ENCODE data around the gene GNAZ.

The GNAZ gene

DNA sequence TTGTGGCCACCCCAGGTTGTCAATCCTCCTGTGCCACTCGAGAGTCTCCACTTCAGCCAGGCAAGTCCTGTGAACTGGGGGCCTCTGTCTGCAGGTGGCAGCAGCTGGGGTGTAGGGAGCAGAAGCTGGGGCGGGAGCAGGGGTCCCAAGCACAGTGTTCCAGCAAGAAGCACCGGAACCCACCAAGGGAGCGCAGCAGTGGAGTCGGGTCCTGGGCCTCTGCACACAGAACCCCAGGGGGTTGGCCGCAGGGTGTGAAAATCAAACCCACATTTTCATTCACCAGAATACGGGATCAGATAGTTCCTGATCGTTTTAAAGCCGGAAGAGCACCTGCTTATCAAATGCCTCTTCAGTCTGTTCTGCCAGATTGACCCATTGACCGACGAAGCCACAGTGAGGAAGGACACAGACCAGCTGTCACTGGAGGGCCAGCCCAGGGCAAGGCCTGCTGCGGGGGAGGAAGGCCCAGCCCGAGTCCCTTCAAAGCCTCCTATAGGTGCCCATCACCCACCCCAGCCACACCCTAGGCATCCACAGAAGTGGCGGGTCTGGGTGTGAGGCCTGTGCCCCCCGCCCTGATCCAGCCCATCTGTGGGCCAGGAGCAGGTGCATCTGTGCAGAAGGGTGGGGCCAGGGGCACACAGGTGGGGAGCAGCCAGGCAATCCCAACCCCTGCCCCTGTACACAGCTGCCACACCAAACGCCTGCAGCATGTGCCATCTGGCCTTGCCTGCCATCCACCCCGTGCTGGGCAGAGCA lies 37.3 kb downstream of the GNAZ start:
- no peaks in the 10 kb centered on the region for H3K27me3 ChIP-seq (ENCODE audit: low read depth, low read length)
- no peaks in the 10 kb centered on the region for H3K4me1 ChIP-seq (ENCODE audit: control insufficient read depth in 1 of 2, insufficient read depth in 2 of 2, low read length in 2 of 2)
- H3K4me3 ChIP-seq (ENCODE audit: low read depth in 1 of 2, low read length in 2 of 2) = no peak overlapping the region
- no peaks in the 10 kb centered on the region for H3K36me3 ChIP-seq (ENCODE audit: control insufficient read depth in 1 of 2, insufficient read depth in 2 of 2, low read length in 2 of 2)
- H3K27ac ChIP-seq (ENCODE audit: low read length) = no peak overlapping the region
- no peaks in the 10 kb centered on the region for H3K9me3 ChIP-seq (ENCODE audit: control insufficient read depth in 1 of 2, low read length in 2 of 2)

DNA sequence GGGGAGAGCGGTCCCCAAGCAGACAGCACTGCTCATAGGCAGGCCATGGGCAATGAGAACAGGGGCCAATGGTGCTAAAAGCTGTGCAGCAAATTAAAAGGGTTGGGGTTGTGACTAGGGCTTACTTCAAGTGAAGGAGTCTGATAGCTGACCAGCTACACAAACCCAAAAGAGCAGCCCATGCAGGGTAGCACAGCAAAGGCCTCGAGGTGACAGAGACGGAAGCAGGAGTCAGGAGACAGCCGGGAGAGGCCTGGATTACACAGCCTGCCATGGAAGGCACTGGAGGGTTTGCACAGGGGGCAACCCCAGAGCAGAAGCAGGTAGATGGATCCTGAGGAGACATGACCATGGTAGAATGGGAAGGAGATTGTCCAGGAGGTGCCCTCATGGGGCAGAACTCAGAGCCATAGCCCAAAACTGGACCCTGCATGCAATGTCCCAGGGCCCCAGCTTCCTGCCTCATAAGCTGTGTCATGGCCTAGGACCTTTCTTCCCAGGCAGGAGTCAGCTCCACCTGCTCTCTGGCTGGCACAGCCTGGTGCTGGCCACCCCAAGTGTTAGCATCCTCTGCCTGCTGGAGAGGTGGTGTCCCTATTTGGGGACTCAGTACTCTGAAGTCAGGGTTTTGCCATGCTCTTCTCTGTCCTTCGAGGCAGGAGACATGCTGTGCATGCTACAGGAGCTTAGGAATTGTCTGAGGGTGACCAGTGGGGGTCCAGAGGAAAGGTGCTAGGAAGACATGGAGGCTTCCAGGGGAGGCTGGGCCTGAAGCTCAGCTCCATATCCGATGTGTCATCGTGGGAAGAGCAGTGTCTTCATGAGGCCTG lies 38.1 kb downstream of the GNAZ start:
- H3K36me3 ChIP-seq (ENCODE audit: control insufficient read depth in 1 of 2, insufficient read depth in 2 of 2, low read length in 2 of 2) = no peaks in the 10 kb centered on the region
- no peak overlapping the region for H3K4me3 ChIP-seq (ENCODE audit: low read depth in 1 of 2, low read length in 2 of 2)
- no peaks in the 10 kb centered on the region for H3K27me3 ChIP-seq (ENCODE audit: low read depth, low read length)
- H3K27ac ChIP-seq (ENCODE audit: low read length) = no peak overlapping the region
- peaks cover 0 to 8% of the 10 kb centered on the region in 2 donors for H3K4me1 ChIP-seq (ENCODE audit: control insufficient read depth in 1 of 2, insufficient read depth in 2 of 2, low read length in 2 of 2)
- H3K9me3 ChIP-seq (ENCODE audit: control insufficient read depth in 1 of 2, low read length in 2 of 2) = no peaks in the 10 kb centered on the region

DNA sequence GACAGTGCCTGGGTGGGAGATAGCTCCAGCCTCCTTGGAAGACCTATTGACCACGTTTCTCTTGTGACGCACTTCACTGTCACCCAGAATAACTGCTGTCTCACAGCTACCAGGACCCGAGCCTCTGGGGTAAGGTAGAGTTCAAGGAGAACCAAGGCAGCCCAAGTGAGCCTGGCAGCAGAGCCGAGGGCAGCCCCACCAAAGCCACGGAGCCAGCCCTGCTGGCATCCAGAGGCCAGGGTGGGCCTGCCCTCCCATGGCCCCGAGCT lies 38.7 kb downstream of the GNAZ start:
- Histone ChIP-seq H3K36me3 (ENCODE audit: control insufficient read depth in 1 of 2, insufficient read depth in 2 of 2, low read length in 2 of 2) (no peaks in the 10 kb centered on the region), H3K9me3 (ENCODE audit: control insufficient read depth in 1 of 2, low read length in 2 of 2) (no peaks in the 10 kb centered on the region), H3K4me3 (ENCODE audit: low read depth in 1 of 2, low read length in 2 of 2) (no peak overlapping the region), H3K4me1 (ENCODE audit: control insufficient read depth in 1 of 2, insufficient read depth in 2 of 2, low read length in 2 of 2) (peaks cover 0 to 12% of the 10 kb centered on the region in 2 donors), H3K27ac (ENCODE audit: low read length) (no peak overlapping the region), H3K27me3 (ENCODE audit: low read depth, low read length) (no peaks in the 10 kb centered on the region)

DNA sequence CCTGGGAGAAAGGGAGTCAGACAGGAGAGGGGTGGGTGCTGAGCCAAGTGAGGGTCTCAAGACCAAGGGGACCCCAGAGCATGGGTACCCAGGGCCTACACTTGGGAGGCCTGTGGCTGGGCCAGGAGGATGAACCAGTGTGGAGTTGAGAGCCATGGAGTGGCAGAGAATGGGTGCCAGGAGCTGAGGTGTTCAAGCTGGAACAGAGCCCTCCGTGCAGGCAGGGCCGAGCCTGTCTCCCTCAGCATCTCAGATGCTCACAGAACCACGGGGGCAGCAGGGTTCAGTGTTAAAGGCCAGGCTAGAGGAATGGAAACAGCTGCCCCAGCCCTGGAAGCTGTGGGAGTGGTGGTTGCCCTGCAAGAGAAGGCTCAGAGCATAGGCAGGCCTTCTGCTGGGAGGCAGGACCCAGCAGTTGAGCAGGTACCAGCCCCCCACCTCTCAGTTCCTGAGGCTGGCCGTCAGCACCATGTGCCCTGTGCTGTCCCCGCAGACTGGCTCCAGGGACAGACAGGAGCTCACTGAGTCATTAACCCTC lies 39.2 kb downstream of the GNAZ start:
- Histone ChIP-seq H3K4me1 (ENCODE audit: control insufficient read depth in 1 of 2, insufficient read depth in 2 of 2, low read length in 2 of 2) (peaks cover 0 to 12% of the 10 kb centered on the region in 2 donors), H3K4me3 (ENCODE audit: low read depth in 1 of 2, low read length in 2 of 2) (no peak overlapping the region), H3K36me3 (ENCODE audit: control insufficient read depth in 1 of 2, insufficient read depth in 2 of 2, low read length in 2 of 2) (no peaks in the 10 kb centered on the region), H3K27me3 (ENCODE audit: low read depth, low read length) (no peaks in the 10 kb centered on the region), H3K27ac (ENCODE audit: low read length) (no peak overlapping the region), H3K9me3 (ENCODE audit: control insufficient read depth in 1 of 2, low read length in 2 of 2) (no peaks in the 10 kb centered on the region)

DNA sequence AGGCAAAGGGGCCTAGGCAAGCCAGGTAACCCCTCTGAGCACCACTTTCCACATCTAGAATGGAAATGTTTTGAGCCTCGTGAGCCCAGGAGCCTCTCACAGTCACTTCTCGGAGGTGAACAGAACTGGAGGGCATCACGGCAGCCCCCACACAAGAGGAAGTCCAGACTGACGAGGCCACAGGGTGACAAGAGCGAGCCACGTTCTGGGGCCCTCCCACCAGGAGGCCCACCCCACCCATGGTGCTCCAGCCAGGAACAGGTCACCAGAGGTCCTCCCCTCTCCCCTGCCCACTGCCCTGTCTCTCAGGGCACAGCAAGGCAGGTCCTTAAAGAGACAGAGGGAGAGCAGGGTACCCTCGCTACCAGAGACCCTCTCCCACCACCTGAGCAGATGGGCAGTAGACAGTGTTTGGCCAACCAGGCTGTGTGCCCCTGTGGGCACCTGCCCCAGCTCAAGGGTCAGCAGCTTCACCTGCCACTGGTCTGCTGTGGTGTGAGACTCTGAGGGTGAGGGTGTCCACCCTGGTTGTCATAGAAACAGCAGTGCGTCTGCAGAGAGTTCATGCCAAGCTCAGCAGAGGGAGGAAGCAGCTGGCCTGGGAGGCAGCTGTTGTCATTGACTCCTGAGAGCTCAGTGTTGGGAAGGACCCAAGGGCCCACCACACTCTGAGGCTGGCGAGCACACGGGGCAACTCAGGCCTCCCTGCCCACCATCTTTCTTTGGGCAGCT lies 40.0 kb downstream of the GNAZ start:
- H3K36me3 ChIP-seq (ENCODE audit: control insufficient read depth in 1 of 2, insufficient read depth in 2 of 2, low read length in 2 of 2) = no peaks in the 10 kb centered on the region
- H3K27me3 ChIP-seq (ENCODE audit: low read depth, low read length) = no peaks in the 10 kb centered on the region
- H3K27ac ChIP-seq (ENCODE audit: low read length) = no peak overlapping the region
- H3K4me3 ChIP-seq (ENCODE audit: low read depth in 1 of 2, low read length in 2 of 2) = no peak overlapping the region
- peaks cover 0 to 12% of the 10 kb centered on the region in 2 donors for H3K4me1 ChIP-seq (ENCODE audit: control insufficient read depth in 1 of 2, insufficient read depth in 2 of 2, low read length in 2 of 2)
- no peaks in the 10 kb centered on the region for H3K9me3 ChIP-seq (ENCODE audit: control insufficient read depth in 1 of 2, low read length in 2 of 2)

DNA sequence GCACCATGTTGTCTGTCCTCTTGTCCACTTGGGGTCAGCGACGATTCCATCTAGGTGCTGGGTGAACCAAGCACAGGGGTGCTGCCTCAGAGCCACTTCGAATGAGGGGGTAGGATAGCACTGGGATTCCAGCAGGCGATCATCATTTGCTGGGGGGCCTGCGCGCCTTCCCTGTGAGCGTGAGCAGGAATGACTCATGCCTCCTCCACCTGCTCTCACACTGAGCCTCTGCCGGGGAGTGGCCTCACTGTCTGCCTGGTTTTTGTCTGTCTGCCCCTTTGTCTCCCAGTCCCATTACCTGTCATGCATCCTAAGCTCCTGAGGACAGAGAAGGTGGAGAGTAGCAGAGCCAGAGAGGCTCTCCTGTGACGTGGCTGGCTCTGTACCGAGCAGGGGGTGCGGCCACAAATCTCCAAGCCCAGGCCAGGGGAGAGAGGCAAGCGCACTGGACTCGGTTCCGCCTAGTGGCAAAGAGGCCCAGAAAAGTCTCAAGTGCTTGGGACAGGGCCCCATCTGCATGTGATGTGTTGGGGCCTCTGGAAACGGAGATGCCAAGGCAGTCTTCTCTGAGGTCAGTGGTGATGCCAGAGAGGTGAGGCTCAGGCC lies 40.7 kb downstream of the GNAZ start:
- Histone ChIP-seq H3K4me3 (ENCODE audit: low read depth in 1 of 2, low read length in 2 of 2) (no peak overlapping the region), H3K36me3 (ENCODE audit: control insufficient read depth in 1 of 2, insufficient read depth in 2 of 2, low read length in 2 of 2) (no peaks in the 10 kb centered on the region), H3K27me3 (ENCODE audit: low read depth, low read length) (no peaks in the 10 kb centered on the region), H3K4me1 (ENCODE audit: control insufficient read depth in 1 of 2, insufficient read depth in 2 of 2, low read length in 2 of 2) (peaks cover 0 to 12% of the 10 kb centered on the region in 2 donors), H3K9me3 (ENCODE audit: control insufficient read depth in 1 of 2, low read length in 2 of 2) (no peaks in the 10 kb centered on the region), H3K27ac (ENCODE audit: low read length) (no peak overlapping the region)

DNA sequence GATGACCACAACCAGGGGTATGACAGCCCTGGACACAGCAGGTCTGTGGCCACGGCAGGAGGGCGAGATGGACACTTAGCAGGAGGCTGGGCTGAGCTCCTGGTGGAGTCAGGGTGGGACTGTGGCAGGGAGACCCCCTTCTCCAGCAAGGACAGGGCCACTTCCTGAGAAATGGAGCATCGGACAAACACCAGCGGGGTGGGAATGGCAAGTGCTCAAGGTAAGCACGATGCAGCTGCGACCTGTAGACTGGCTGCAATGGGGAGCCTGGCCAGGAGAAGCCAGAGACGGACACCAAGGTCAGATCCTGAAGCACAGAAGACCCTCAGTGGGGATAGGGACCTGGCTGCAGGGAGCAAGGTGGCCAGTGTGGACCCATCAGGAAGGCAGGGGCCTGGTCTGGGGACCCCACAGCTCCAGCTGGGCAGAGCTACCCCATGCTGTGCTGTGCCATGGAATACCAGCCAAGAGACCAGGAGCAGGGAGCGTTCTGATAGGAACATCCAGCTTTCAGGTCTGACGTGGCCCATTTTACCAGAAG lies 42.2 kb downstream of the GNAZ start:
- Histone ChIP-seq H3K9me3 (ENCODE audit: control insufficient read depth in 1 of 2, low read length in 2 of 2) (no peaks in the 10 kb centered on the region), H3K27me3 (ENCODE audit: low read depth, low read length) (no peaks in the 10 kb centered on the region), H3K4me3 (ENCODE audit: low read depth in 1 of 2, low read length in 2 of 2) (no peak overlapping the region), H3K36me3 (ENCODE audit: control insufficient read depth in 1 of 2, insufficient read depth in 2 of 2, low read length in 2 of 2) (no peaks in the 10 kb centered on the region), H3K27ac (ENCODE audit: low read length) (no peak overlapping the region), H3K4me1 (ENCODE audit: control insufficient read depth in 1 of 2, insufficient read depth in 2 of 2, low read length in 2 of 2) (peaks cover 0 to 12% of the 10 kb centered on the region in 2 donors)

DNA sequence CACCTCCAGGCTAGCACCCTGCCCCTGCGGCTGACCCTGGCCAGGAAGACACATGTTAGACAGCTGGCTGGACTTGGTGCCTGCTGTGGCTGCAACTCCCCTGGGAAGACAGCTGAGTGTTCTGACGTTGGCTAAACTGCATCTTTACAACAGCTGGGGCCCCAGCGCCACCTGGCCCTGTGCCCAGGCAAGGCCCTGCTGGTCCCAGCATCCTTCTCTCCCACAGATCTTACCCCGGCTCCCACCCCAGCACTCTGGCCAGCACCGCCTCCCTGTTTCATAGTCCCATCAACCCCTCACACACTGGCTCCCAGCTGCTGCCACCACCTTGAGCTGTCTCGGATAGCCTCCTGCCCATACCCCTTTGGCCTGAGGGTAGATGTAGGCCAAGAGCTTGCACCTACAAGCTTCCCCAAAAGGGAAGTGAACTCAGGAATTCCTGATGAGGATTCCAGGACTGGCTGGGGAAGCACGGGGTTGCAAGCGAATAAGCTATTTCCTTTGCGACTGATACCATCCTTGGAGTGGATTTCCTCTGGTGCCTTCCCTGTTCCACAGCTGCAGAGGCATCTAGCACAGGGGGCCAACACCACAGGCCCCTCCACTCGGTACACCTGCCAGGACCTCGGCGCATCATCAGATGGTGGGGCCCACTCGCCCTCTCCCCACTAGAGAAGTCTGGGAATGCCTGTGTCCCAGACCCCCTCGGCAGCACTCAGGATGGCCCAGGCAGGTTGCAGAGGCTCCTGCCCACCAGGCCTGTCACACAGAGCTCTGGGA lies 42.9 kb downstream of the GNAZ start:
- Histone ChIP-seq H3K36me3 (ENCODE audit: control insufficient read depth in 1 of 2, insufficient read depth in 2 of 2, low read length in 2 of 2) (no peaks in the 10 kb centered on the region), H3K4me1 (ENCODE audit: control insufficient read depth in 1 of 2, insufficient read depth in 2 of 2, low read length in 2 of 2) (peaks cover 0 to 12% of the 10 kb centered on the region in 2 donors), H3K9me3 (ENCODE audit: control insufficient read depth in 1 of 2, low read length in 2 of 2) (no peaks in the 10 kb centered on the region), H3K4me3 (ENCODE audit: low read depth in 1 of 2, low read length in 2 of 2) (no peak overlapping the region), H3K27ac (ENCODE audit: low read length) (no peak overlapping the region), H3K27me3 (ENCODE audit: low read depth, low read length) (no peaks in the 10 kb centered on the region)

DNA sequence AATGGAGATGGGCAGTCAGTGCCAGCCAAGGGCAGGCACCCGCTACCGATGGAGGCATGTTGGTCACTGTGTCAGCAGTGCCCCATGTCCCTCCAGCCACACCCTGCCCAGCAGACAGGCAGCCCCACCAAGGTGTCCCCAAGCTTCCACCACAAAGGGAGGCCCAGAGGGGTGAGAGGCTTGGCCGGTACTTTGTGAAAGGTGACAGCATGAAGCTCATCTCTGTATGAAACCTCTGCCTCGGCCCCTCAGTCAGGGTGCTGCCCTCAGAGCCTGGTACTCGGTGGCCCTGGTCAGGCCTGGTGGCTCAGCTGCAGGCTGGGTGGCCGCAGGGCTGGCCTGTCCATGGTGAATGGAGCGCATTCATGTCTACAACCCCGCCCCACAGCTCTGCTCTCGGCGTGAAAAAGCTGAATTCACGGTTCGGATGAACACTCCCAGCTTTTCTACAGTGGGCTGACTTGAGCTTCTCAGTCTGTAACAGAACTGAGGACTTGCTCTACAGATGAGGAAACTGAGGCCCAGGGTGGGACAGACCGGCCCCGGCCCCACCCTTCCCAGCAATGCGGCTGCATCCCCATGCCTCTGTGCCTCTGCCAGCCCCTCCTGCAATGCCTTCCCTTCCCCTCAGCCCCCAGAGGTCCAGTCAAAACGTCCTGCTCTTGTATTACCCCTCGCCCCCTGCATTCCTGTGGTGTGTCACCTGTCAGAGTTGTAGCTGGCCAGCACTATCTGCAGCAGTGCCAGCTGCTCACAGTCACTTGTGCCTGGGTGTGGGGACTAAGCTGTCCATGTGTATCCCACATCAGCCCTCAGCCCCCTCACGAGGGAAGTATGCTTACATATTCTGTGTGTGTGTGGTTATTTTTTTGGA lies 43.8 kb downstream of the GNAZ start:
- Histone ChIP-seq H3K4me3 (ENCODE audit: low read depth in 1 of 2, low read length in 2 of 2) (no peak overlapping the region), H3K9me3 (ENCODE audit: control insufficient read depth in 1 of 2, low read length in 2 of 2) (no peaks in the 10 kb centered on the region), H3K27me3 (ENCODE audit: low read depth, low read length) (no peaks in the 10 kb centered on the region), H3K4me1 (ENCODE audit: control insufficient read depth in 1 of 2, insufficient read depth in 2 of 2, low read length in 2 of 2) (peaks cover 0 to 12% of the 10 kb centered on the region in 2 donors), H3K27ac (ENCODE audit: low read length) (no peak overlapping the region), H3K36me3 (ENCODE audit: control insufficient read depth in 1 of 2, insufficient read depth in 2 of 2, low read length in 2 of 2) (no peaks in the 10 kb centered on the region)

DNA sequence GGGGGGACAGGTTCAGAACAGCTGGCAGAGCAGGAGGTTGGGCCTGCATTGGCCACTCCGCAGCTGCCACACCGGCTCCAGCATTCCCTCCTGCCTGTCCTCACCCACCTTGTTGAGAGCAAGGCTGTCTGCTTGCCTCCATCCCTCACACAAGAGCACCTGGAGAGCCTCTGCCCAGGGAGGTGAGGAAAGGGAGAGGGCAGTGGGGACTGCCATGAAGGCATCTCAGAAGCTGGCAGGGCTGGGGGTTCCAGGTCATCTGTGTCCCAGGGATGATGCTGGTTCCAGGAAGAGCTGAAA lies 44.4 kb downstream of the GNAZ start:
- Histone ChIP-seq H3K36me3 (ENCODE audit: control insufficient read depth in 1 of 2, insufficient read depth in 2 of 2, low read length in 2 of 2) (no peaks in the 10 kb centered on the region), H3K4me1 (ENCODE audit: control insufficient read depth in 1 of 2, insufficient read depth in 2 of 2, low read length in 2 of 2) (peaks cover 0 to 12% of the 10 kb centered on the region in 2 donors), H3K27me3 (ENCODE audit: low read depth, low read length) (no peaks in the 10 kb centered on the region), H3K4me3 (ENCODE audit: low read depth in 1 of 2, low read length in 2 of 2) (no peak overlapping the region), H3K9me3 (ENCODE audit: control insufficient read depth in 1 of 2, low read length in 2 of 2) (no peaks in the 10 kb centered on the region), H3K27ac (ENCODE audit: low read length) (no peak overlapping the region)
